ENCODE results near the gene ARHGEF18.

The ARHGEF18 gene

GRCh38 chr19:7381073-7381390 lies 32.3 kb downstream of the ARHGEF18 start:
- H3K4me1 ChIP-seq (ENCODE audit: control insufficient read depth, insufficient read depth, low read length), result no peaks in the 10 kb centered on the region
- H3K36me3 ChIP-seq (ENCODE audit: control insufficient read depth in 2 of 2, insufficient read depth in 1 of 2, low read length in 2 of 2), result no peaks in the 10 kb centered on the region
- CTCF ChIA-PET, result interaction anchor here (0.6 to 2.0 kb wide), 15 partner anchors 9 to 1186 kb away, joined by 3 to 12 read pairs (median 3); no protein-coding TSS in a partner anchor
- no peak overlapping the region for H3K4me3 ChIP-seq (ENCODE audit: low read depth, low read length)
- H3K9me3 ChIP-seq (ENCODE audit: control insufficient read depth, insufficient read depth, low read depth, low read length), result no peaks in the 10 kb centered on the region
- TF ChIP-seq ZFHX2 (tag by site-specific recombination; conservative IDR thresholded peaks at IDR 0.05) (no peak), ZNF677 (tag by site-specific recombination; IDR thresholded peaks at IDR 0.05) (no peak), ZNF202 (tag by site-specific recombination; IDR thresholded peaks at IDR 0.05; ENCODE audit: borderline replicate concordance) (no peak), ZFP3 (tag by site-specific recombination; IDR thresholded peaks at IDR 0.05; ENCODE audit: low read depth) (peak; percentile 91)
- H3K27ac ChIP-seq (ENCODE audit: extremely low read depth, low read depth, low read length), result no peak overlapping the region
- POLR2A ChIA-PET, result interaction anchor here (0.9 kb wide), 1 partner anchor 282 kb away, joined by 3 read pairs; no protein-coding TSS in a partner anchor

GRCh38 chr19:7382694-7383093 lies 34.0 kb downstream of the ARHGEF18 start:
- ChIA-PET POLR2A (interaction anchor here (0.6 kb wide), 1 partner anchor 9 kb away, joined by 3 read pairs; no protein-coding TSS in a partner anchor), CTCF (interaction anchor here (0.6 to 1.6 kb wide), 4 partner anchors 10 to 612 kb away, joined by 3 to 10 read pairs (median 6); no protein-coding TSS in a partner anchor)
- TF ChIP-seq, protein P1, sequence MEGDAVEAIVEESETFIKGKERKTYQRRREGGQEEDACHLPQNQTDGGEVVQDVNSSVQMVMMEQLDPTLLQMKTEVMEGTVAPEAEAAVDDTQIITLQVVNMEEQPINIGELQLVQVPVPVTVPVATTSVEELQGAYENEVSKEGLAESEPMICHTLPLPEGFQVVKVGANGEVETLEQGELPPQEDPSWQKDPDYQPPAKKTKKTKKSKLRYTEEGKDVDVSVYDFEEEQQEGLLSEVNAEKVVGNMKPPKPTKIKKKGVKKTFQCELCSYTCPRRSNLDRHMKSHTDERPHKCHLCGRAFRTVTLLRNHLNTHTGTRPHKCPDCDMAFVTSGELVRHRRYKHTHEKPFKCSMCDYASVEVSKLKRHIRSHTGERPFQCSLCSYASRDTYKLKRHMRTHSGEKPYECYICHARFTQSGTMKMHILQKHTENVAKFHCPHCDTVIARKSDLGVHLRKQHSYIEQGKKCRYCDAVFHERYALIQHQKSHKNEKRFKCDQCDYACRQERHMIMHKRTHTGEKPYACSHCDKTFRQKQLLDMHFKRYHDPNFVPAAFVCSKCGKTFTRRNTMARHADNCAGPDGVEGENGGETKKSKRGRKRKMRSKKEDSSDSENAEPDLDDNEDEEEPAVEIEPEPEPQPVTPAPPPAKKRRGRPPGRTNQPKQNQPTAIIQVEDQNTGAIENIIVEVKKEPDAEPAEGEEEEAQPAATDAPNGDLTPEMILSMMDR (tag by site-specific recombination; IDR thresholded peaks at IDR 0.05), result peak; percentile 62; the same call in 1 of the 2 replicates
- TF ChIP-seq ZNF114 (tag by site-specific recombination; IDR thresholded peaks at IDR 0.05), result no peak
- Histone ChIP-seq H3K4me3 (ENCODE audit: low read depth, low read length) (no peak overlapping the region), H3K27ac (ENCODE audit: extremely low read depth, low read depth, low read length) (no peak overlapping the region), H3K4me1 (ENCODE audit: control insufficient read depth, insufficient read depth, low read length) (no peaks in the 10 kb centered on the region), H3K9me3 (ENCODE audit: control insufficient read depth, insufficient read depth, low read depth, low read length) (no peaks in the 10 kb centered on the region), H3K36me3 (ENCODE audit: control insufficient read depth in 2 of 2, insufficient read depth in 1 of 2, low read length in 2 of 2) (no peaks in the 10 kb centered on the region)

DNA sequence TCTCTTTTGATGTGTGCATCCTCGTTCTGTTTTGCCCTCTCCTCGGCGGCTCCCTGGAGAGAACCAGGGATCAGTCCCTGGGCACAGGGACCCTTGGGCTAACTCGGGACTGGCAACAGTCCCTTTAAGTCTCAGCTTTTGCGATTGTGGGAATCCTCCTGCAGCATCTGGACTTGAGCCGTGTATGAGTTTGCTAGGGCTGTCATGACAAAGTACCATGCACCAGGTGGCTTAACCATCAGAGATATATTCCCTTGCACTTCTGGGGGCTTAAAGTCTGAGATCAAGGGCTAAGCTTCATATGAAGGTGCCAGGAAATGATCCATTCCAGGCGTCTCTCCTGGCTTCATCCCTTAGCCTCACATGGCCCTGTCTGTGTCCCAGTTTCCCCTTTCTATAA lies 34.5 kb downstream of the ARHGEF18 start:
- POLR2A ChIA-PET, result no interaction called here

GRCh38 chr19:7385062-7385461 lies 36.3 kb downstream of the ARHGEF18 start:
- Histone ChIP-seq H3K4me1 (ENCODE audit: control insufficient read depth, insufficient read depth, low read length) (no peaks in the 10 kb centered on the region), H3K4me3 (ENCODE audit: low read depth, low read length) (no peak overlapping the region), H3K27ac (ENCODE audit: extremely low read depth, low read depth, low read length) (no peak overlapping the region), H3K9me3 (ENCODE audit: control insufficient read depth, insufficient read depth, low read depth, low read length) (no peaks in the 10 kb centered on the region), H3K36me3 (ENCODE audit: control insufficient read depth in 2 of 2, insufficient read depth in 1 of 2, low read length in 2 of 2) (no peaks in the 10 kb centered on the region)
- ChIA-PET POLR2A (interaction anchor here (0.6 to 1.6 kb wide), 2 partner anchors 31 to 350 kb away, joined by 3 read pairs; no protein-coding TSS in a partner anchor), CTCF (interaction anchor here (1.0 to 1.5 kb wide), 2 partner anchors 8 to 31 kb away, joined by 3 to 8 read pairs; no protein-coding TSS in a partner anchor)
- no peak for TF ChIP-seq ZNF335 (tag by site-specific recombination; conservative IDR thresholded peaks at IDR 0.05)
- no peak for TF ChIP-seq ZNF175 (tag by site-specific recombination; IDR thresholded peaks at IDR 0.05)
- TF ChIP-seq RBAK (tag by site-specific recombination; IDR thresholded peaks at IDR 0.05), result no peak
- no peak for TF ChIP-seq SALL2 (tag by site-specific recombination; IDR thresholded peaks at IDR 0.05; ENCODE audit: borderline replicate concordance)
- no peak for TF ChIP-seq ZNF501 (tag by site-specific recombination; IDR thresholded peaks at IDR 0.05)
- TF ChIP-seq ZNF37A (tag by site-specific recombination; IDR thresholded peaks at IDR 0.05), result no peak
- no peak for TF ChIP-seq YY2 (tag by site-specific recombination; IDR thresholded peaks at IDR 0.05)
- no peak for TF ChIP-seq ZNF670 (tag by site-specific recombination; IDR thresholded peaks at IDR 0.05; ENCODE audit: low read depth)
- TF ChIP-seq ZNF416 (tag by site-specific recombination; IDR thresholded peaks at IDR 0.05), result no peak
- TF ChIP-seq GLI4 (tag by site-specific recombination; IDR thresholded peaks at IDR 0.05), result no peak
- TF ChIP-seq ZNF558 (tag by site-specific recombination; IDR thresholded peaks at IDR 0.05), result no peak
- TF ChIP-seq ZNF146 (tag by site-specific recombination; IDR thresholded peaks at IDR 0.05), result no peak
- no peak for TF ChIP-seq ZSCAN16 (tag by site-specific recombination; IDR thresholded peaks at IDR 0.05)
- TF ChIP-seq ZNF426 (tag by site-specific recombination; IDR thresholded peaks at IDR 0.05), result no peak
- no peak for TF ChIP-seq ZNF777 (tag by site-specific recombination; IDR thresholded peaks at IDR 0.05; ENCODE audit: borderline replicate concordance)

More for the DNA sequence above, 34.5 kb downstream of the ARHGEF18 start:
- Histone ChIP-seq H3K4me1 (ENCODE audit: control insufficient read depth, insufficient read depth, low read length) (no peaks in the 10 kb centered on the region), H3K36me3 (ENCODE audit: control insufficient read depth in 2 of 2, insufficient read depth in 1 of 2, low read length in 2 of 2) (no peaks in the 10 kb centered on the region), H3K27ac (ENCODE audit: extremely low read depth, low read depth, low read length) (no peak overlapping the region), H3K9me3 (ENCODE audit: control insufficient read depth, insufficient read depth, low read depth, low read length) (no peaks in the 10 kb centered on the region), H3K4me3 (ENCODE audit: low read depth, low read length) (no peak overlapping the region)
- TF ChIP-seq ZNF629 (tag by site-specific recombination; IDR thresholded peaks at IDR 0.05), result no peak
- TF ChIP-seq SCRT2 (tag by site-specific recombination; IDR thresholded peaks at IDR 0.05), result no peak
- TF ChIP-seq ZNF510 (tag by site-specific recombination; IDR thresholded peaks at IDR 0.05; ENCODE audit: insufficient replicate concordance), result no peak
- TF ChIP-seq ZNF114 (tag by site-specific recombination; IDR thresholded peaks at IDR 0.05), result no peak
- TF ChIP-seq ZNF157 (tag by site-specific recombination; IDR thresholded peaks at IDR 0.05), result peak; percentile 99
- TF ChIP-seq EGR2 (tag by site-specific recombination; IDR thresholded peaks at IDR 0.05; ENCODE audit: low read depth), result no peak
- TF ChIP-seq, protein P2, sequence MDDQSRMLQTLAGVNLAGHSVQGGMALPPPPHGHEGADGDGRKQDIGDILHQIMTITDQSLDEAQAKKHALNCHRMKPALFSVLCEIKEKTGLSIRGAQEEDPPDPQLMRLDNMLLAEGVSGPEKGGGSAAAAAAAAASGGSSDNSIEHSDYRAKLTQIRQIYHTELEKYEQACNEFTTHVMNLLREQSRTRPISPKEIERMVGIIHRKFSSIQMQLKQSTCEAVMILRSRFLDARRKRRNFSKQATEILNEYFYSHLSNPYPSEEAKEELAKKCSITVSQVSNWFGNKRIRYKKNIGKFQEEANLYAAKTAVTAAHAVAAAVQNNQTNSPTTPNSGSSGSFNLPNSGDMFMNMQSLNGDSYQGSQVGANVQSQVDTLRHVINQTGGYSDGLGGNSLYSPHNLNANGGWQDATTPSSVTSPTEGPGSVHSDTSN (CRISPR knock-in tag; IDR thresholded peaks at IDR 0.05), result no peak
- TF ChIP-seq ZNF302 (tag by site-specific recombination; IDR thresholded peaks at IDR 0.05; ENCODE audit: low read depth), result no peak
- TF ChIP-seq IKZF3 (tag by site-specific recombination; IDR thresholded peaks at IDR 0.05), result no peak
- CTCF ChIA-PET, result interaction anchor here (0.6 to 1.6 kb wide), 5 partner anchors 9 to 612 kb away, joined by 3 to 10 read pairs (median 7); no protein-coding TSS in a partner anchor

Measured in HEK293 (cell line).